Bronchial epithelial cell (primary cell): ENCODE results near the gene EEFSEC. TPM values are rescaled to one million over a fixed set of nuclear protein-coding genes. Genes with fewer than 3 reads are reported as not detected.

Experiments used
- DNase-seq: peaks from one replicate; pipeline ENCODE4 v3.0.0-alpha.2; 2010; ENCODE audit warnings: low read depth
- FAIRE-seq: peaks from 2 replicates; lab custom pipeline; 2011; peaks lifted over from hg19 to GRCh38; lab: Jason Lieb, UNC
- H3K27me3 ChIP-seq: 2 replicates; pipeline ENCODE4 v1.5.1; 2011; ENCODE audit warnings: low read length; ENCODE audit not compliant: control insufficient read depth, insufficient read depth
- H3K36me3 ChIP-seq: 2 replicates; pipeline ENCODE4 v1.5.1; 2011; ENCODE audit warnings: low read length; ENCODE audit not compliant: control insufficient read depth, insufficient read depth
- H3K4me3 ChIP-seq: 2 replicates; pipeline ENCODE4 v1.5.1; 2011; ENCODE audit warnings: mild to moderate bottlenecking, low read depth, low read length, control low read depth
- total RNA-seq: library from RNA; depleted of rRNA; stranded (reverse); fragments of >200 nt; gene quantifications from 2 replicates; pipeline ENCODE4 v1.2.1, GENCODE V29; 2014
- TF ChIP-seq, protein P1 (sequence below): IDR thresholded peaks from 2 replicates; pipeline ENCODE4 v1.5.1; 2011; ENCODE audit warnings: mild to moderate bottlenecking, moderate library complexity, low read length, control low read depth, inconsistent platforms; ENCODE audit not compliant: insufficient read depth, severe bottlenecking

The EEFSEC gene
- total RNA-seq, 1 donor from 2014 or later, result 3.7 TPM

DNA sequence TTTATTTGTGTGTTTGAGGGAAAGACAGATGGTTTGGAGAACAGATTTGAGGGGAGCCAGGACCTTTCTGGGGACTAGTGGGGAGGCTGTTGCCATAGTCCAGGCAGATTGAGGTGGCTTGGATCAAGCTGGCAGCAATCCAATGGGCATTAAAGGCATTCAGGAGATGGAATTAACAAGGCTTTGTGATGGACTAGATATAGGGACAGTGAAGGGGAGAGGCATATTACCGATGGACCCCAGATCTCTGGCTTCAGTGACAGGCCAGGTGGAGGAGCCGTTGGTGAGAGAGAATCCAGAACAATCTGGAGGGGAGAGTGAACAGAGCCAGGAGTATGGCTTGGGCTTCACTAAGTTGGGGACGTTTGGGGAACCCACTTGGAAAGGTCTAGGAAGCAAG, 124.8 kb downstream of the EEFSEC start:
- TF ChIP-seq, protein P1, sequence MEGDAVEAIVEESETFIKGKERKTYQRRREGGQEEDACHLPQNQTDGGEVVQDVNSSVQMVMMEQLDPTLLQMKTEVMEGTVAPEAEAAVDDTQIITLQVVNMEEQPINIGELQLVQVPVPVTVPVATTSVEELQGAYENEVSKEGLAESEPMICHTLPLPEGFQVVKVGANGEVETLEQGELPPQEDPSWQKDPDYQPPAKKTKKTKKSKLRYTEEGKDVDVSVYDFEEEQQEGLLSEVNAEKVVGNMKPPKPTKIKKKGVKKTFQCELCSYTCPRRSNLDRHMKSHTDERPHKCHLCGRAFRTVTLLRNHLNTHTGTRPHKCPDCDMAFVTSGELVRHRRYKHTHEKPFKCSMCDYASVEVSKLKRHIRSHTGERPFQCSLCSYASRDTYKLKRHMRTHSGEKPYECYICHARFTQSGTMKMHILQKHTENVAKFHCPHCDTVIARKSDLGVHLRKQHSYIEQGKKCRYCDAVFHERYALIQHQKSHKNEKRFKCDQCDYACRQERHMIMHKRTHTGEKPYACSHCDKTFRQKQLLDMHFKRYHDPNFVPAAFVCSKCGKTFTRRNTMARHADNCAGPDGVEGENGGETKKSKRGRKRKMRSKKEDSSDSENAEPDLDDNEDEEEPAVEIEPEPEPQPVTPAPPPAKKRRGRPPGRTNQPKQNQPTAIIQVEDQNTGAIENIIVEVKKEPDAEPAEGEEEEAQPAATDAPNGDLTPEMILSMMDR, result no peak
- Histone ChIP-seq H3K4me3 (no peak overlapping the region), H3K27me3 (no peaks in the 10 kb centered on the region), H3K36me3 (no peaks in the 10 kb centered on the region)
- no peak for DNase-seq
- no peak for FAIRE-seq

GRCh38 chr3:128278761-128279600, 125.7 kb downstream of the EEFSEC start:
- H3K4me3 ChIP-seq, result no peak overlapping the region
- no peak for FAIRE-seq
- peaks cover 2% of the 10 kb centered on the region for H3K36me3 ChIP-seq
- no peak for DNase-seq
- no peaks in the 10 kb centered on the region for H3K27me3 ChIP-seq
- TF ChIP-seq, protein P1, result no peak

DNA sequence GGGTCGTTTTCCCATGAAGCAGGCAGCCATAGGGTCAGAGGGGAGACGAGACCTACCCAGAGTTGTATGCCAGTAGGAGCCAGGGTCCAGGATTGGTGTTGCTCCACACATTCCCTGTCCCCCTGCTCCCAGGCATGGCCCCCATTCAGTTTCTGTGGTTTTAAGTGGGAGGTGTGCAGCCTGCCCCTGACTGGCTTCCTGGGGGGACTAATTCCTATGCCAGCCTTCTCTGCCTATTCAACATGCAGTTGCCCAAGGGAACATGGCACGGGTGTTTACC, 126.3 kb downstream of the EEFSEC start:
- no peak overlapping the region for H3K4me3 ChIP-seq
- no peak for DNase-seq
- TF ChIP-seq, protein P1, result no peak
- FAIRE-seq, result no peak
- H3K36me3 ChIP-seq, result peaks cover 2% of the 10 kb centered on the region
- H3K27me3 ChIP-seq, result no peaks in the 10 kb centered on the region

DNA sequence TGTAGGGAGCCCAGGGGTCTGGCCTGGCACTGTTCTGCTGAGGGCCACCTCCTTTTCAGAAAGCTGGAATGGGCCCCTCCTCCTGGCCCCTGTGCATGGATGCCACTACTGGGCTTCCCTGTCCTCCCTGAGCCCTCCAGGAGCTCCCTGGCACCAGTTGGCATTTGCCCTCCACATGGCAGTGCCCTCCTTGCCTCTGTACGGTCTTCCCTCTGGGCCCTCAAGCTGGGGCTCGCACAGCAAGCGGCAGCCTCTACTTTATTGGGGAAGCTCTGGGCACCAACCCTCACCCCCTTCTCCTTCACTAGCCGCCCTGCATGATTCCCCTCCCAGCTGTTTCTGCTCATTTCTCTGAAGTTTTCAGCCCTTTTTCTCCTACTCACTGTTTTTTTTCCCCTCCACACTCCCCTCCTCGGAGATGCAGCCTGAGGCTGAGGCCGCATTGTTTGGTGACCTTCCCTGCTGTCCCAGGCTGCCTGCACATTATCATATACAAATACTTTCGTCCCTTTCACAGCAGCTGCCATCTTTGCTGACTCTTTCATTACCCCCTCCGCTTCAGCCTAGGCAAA, 127.3 kb downstream of the EEFSEC start:
- FAIRE-seq (no peak), DNase-seq (no peak)
- Histone ChIP-seq H3K36me3 (peaks cover 2% of the 10 kb centered on the region), H3K27me3 (no peaks in the 10 kb centered on the region), H3K4me3 (no peak overlapping the region)
- TF ChIP-seq, protein P1, result no peak

DNA sequence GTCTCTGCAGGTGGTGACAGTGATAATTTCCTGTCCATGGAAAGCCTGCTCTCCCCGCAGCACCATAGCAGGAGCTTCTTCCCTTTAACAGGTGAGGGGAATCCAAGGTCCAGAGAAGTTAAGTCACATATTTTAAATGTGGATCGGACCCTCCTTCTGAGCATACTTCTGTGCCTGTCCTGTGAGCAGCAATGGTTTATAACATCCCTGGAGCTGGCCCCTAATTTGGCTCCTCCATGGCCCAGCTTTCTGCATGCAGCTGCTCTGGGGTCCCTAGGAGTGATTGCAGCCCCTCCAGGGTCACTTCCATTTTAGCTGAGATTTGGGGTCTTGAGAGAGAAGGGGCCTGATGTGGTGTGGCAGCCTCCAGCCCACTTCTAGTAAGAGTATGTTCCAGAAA, 127.8 kb downstream of the EEFSEC start:
- TF ChIP-seq, protein P1, result no peak
- FAIRE-seq (no peak), DNase-seq (no peak)

More for the DNA sequence above, 127.8 kb downstream of the EEFSEC start:
- H3K36me3 ChIP-seq, result peaks cover 2% of the 10 kb centered on the region
- no peaks in the 10 kb centered on the region for H3K27me3 ChIP-seq
- no peak overlapping the region for H3K4me3 ChIP-seq
